Fibroblast of lung (primary cell): ENCODE results near the gene RNASEH2C. TPM values are rescaled to one million over a fixed set of nuclear protein-coding genes. Genes with fewer than 3 reads are reported as not detected.
"Not testable (repeated sequence)": the region's sequence is repeated elsewhere in the genome, so short reads cannot be mapped to it uniquely, and the experiment has no call there.

Source experiments
- DNase-seq, 2 donors: peaks; one replicate each; pipeline versions ENCODE4 v3.0.0 to v3.0.0-alpha.2; 2010; ENCODE audit warnings: low read depth in 2 of 2
- H2AFZ ChIP-seq: 2 replicates; pipeline ENCODE4 v1.5.1; 2012; ENCODE audit warnings: low read length, control low read depth, inconsistent platforms
- H3K27ac ChIP-seq: 2 replicates; pipeline ENCODE4 v1.5.1; 2011; ENCODE audit warnings: low read length, control low read depth; ENCODE audit not compliant: insufficient read depth
- H3K27me3 ChIP-seq: 2 replicates; pipeline ENCODE4 v1.5.1; 2011; ENCODE audit warnings: mild to moderate bottlenecking, low read length; ENCODE audit not compliant: control insufficient read depth, insufficient read depth
- H3K36me3 ChIP-seq: 2 replicates; pipeline ENCODE4 v1.5.1; 2011; ENCODE audit warnings: low read length; ENCODE audit not compliant: control insufficient read depth, insufficient read depth
- H3K4me1 ChIP-seq: 2 replicates; pipeline ENCODE4 v1.5.1; 2011; ENCODE audit warnings: low read length; ENCODE audit not compliant: control insufficient read depth, insufficient read depth; ENCODE audit errors: extremely low read depth
- H3K4me2 ChIP-seq: 2 replicates; pipeline ENCODE4 v1.5.1; 2011; ENCODE audit warnings: low read length, control low read depth; ENCODE audit not compliant: insufficient read depth; ENCODE audit errors: extremely low read depth
- H3K4me3 ChIP-seq, 4 experiments: fragments of 200-600 bp in 1 of 4; sonication (generic) in 1 of 4; replicated peaks in 1 of 4; 2 replicates each; pipeline ENCODE4 v1.5.1; 2011 to 2016; ENCODE audit warnings: low read length in 4 of 4, low read depth in 3 of 4, mild to moderate bottlenecking in 3 of 4, control low read depth in 2 of 4, inconsistent platforms in 1 of 4, mixed read lengths in 1 of 4; ENCODE audit not compliant: insufficient read depth in 1 of 4; ENCODE audit errors: control extremely low read depth in 1 of 4
- H3K79me2 ChIP-seq: 2 replicates; pipeline ENCODE4 v1.5.1; 2012; ENCODE audit warnings: mild to moderate bottlenecking, low read length, inconsistent platforms; ENCODE audit not compliant: control insufficient read depth, insufficient read depth
- H3K9ac ChIP-seq: 2 replicates; pipeline ENCODE4 v1.5.1; 2011; ENCODE audit warnings: mild to moderate bottlenecking, low read length, control low read depth; ENCODE audit not compliant: insufficient read depth
- H3K9me3 ChIP-seq: 2 replicates; pipeline ENCODE4 v1.5.1; 2012; ENCODE audit warnings: low read depth, low read length; ENCODE audit not compliant: control insufficient read depth, insufficient read depth
- H4K20me1 ChIP-seq: 2 replicates; pipeline ENCODE4 v1.5.1; 2011; ENCODE audit warnings: low read length; ENCODE audit not compliant: control insufficient read depth, insufficient read depth; ENCODE audit errors: extremely low read depth
- CTCF ChIP-seq, 2 donors: IDR thresholded peaks in 1 of 2; conservative IDR thresholded peaks in 1 of 2; 1 replicate in 1 of 2; 2 replicates in 1 of 2; pipeline ENCODE4 v1.5.1; 2011 to 2012; ENCODE audit warnings: low read length in 2 of 2, control low read depth in 1 of 2, inconsistent platforms in 1 of 2, low read depth in 1 of 2, mild to moderate bottlenecking in 1 of 2
- EZH2 ChIP-seq: IDR thresholded peaks from 2 replicates; pipeline ENCODE4 v1.5.1; 2012; ENCODE audit warnings: low read length, control low read depth, mild to moderate bottlenecking; ENCODE audit errors: missing control alignments
- polyA minus RNA-seq: library from RNA; depleted of rRNA, polyadenylated mRNA; stranded (reverse); fragments of >200 nt; gene quantifications from 2 replicates; pipeline ENCODE4 v1.2.3, GENCODE V29; 2011; ENCODE audit warnings: low replicate concordance
- polyA plus RNA-seq, 2 donors: library from polyadenylated mRNA; depleted of rRNA in 1 of 2; stranded (reverse) in 1 of 2; unstranded in 1 of 2; fragments of >200 nt; gene quantifications; 2 replicates each; pipeline ENCODE4 v1.2.1, GENCODE V29; 2011 to 2012; ENCODE audit warnings: missing spikeins in 1 of 2
- total RNA-seq: library from RNA; depleted of rRNA; stranded (reverse); fragments of >200 nt; gene quantifications from 2 replicates; pipeline ENCODE4 v1.2.1, GENCODE V29; 2014

The RNASEH2C gene
- total RNA-seq (19.5 and 29.1 TPM in 2 replicates), polyA plus RNA-seq (12.6 and 17.9 TPM in 2 replicates), polyA minus RNA-seq (4.7 and 11.7 TPM in 2 replicates)
- polyA plus RNA-seq (2012) = 39.3 and 48.9 TPM in 2 replicates

GRCh38 chr11:65720211-65720934 lies at the start of gene RNASEH2C:
TSS of gene RNASEH2C (minus strand) at chr11:65720798. CDS start at chr11:65720758, 40 bp downstream.
- Histone ChIP-seq H3K79me2 (peaks cover 19% of the 10 kb centered on the region), H3K4me3 (peak within 1 kb of the TSS; percentile 63 to 89 (median 74)), H4K20me1 (no peaks in the 10 kb centered on the region), H3K4me1 (peaks cover 6% of the 10 kb centered on the region), H3K9ac (peak within 1 kb of the TSS; percentile 69), H3K4me2 (peak within 1 kb of the TSS; percentile 96), H3K27me3 (no peaks in the 10 kb centered on the region), H2AFZ (peak within 1 kb of the TSS; percentile 88), H3K9me3 (no peaks in the 10 kb centered on the region), H3K27ac (peak within 1 kb of the TSS; percentile 50), H3K36me3 (peaks cover 31% of the 10 kb centered on the region)
- DNase-seq = peak; percentile 84 to 85
- TF ChIP-seq CTCF (conservative IDR thresholded peaks at IDR 0.05 in 1 of 2, IDR thresholded peaks at IDR 0.05 in 1 of 2; ENCODE audit: low read depth in 1 of 2, low read length in 2 of 2) (no peak), EZH2 (no peak)

- H3K27ac ChIP-seq, H3K27me3 ChIP-seq, H4K20me1 ChIP-seq, H3K4me2 ChIP-seq, H3K9me3 ChIP-seq, H3K4me3 ChIP-seq, DNase-seq, H3K79me2 ChIP-seq, H3K36me3 ChIP-seq, H3K4me1 ChIP-seq, H2AFZ ChIP-seq, H3K9ac ChIP-seq: not testable (repeated sequence)
These were observed 47.2 kb upstream of the RNASEH2C start for GRCh38 chr11:65767806-65768205.

- Histone ChIP-seq H3K27ac (no peak overlapping the region), H3K27me3 (no peaks in the 10 kb centered on the region), H3K4me3 (no peak overlapping the region), H3K36me3 (no peaks in the 10 kb centered on the region), H3K9ac (no peak overlapping the region), H3K9me3 (no peaks in the 10 kb centered on the region), H3K4me1 (no peaks in the 10 kb centered on the region), H3K79me2 (no peaks in the 10 kb centered on the region), H3K4me2 (no peak overlapping the region), H4K20me1 (no peaks in the 10 kb centered on the region), H2AFZ (no peak overlapping the region)
- peak in 1 of 2 donors; percentile 59 for DNase-seq
- TF ChIP-seq EZH2 (no peak), CTCF (conservative IDR thresholded peaks at IDR 0.05 in 1 of 2, IDR thresholded peaks at IDR 0.05 in 1 of 2; ENCODE audit: low read depth in 1 of 2, low read length in 2 of 2) (no peak)
These were observed 46.8 kb upstream of the RNASEH2C start for GRCh38 chr11:65767406-65767805.
